HEK293 (cell line): ENCODE results near the gene MYORG.

Experiments used
- IKZF3 ChIP-seq: fragments of 450-650 bp; IDR thresholded peaks from 2 replicates; pipeline ENCODE4 v1.5.0; 2018; ENCODE audit warnings: missing biosample characterization, mild to moderate bottlenecking, missing genetic modification characterization, moderate library complexity
- OVOL3 ChIP-seq: fragments of 450-650 bp; formaldehyde crosslinking; IDR thresholded peaks from 2 replicates; pipeline ENCODE4 v1.5.1; 2016; ENCODE audit warnings: missing biosample characterization, missing genetic modification characterization
- SCRT1 ChIP-seq: fragments of 450-650 bp; formaldehyde crosslinking; IDR thresholded peaks from 2 replicates; pipeline ENCODE4 v1.5.1; 2016; ENCODE audit warnings: missing biosample characterization, missing genetic modification characterization, borderline replicate concordance
- ZFP3 ChIP-seq: fragments of 450-650 bp; formaldehyde crosslinking; IDR thresholded peaks from 2 replicates; pipeline ENCODE4 v1.5.1; 2016; ENCODE audit warnings: low read depth, missing biosample characterization, missing genetic modification characterization
- TF ChIP-seq, protein P1 (sequence below): fragments of 450-650 bp; formaldehyde crosslinking; IDR thresholded peaks from 2 replicates; pipeline ENCODE4 v1.5.1; 2016; ENCODE audit warnings: missing biosample characterization, missing genetic modification characterization
- TF ChIP-seq, protein P2 (sequence below): fragments of 450-650 bp; formaldehyde crosslinking; IDR thresholded peaks from 2 replicates; pipeline ENCODE4 v1.5.1; 2016; ENCODE audit warnings: missing biosample characterization, missing genetic modification characterization

DNA sequence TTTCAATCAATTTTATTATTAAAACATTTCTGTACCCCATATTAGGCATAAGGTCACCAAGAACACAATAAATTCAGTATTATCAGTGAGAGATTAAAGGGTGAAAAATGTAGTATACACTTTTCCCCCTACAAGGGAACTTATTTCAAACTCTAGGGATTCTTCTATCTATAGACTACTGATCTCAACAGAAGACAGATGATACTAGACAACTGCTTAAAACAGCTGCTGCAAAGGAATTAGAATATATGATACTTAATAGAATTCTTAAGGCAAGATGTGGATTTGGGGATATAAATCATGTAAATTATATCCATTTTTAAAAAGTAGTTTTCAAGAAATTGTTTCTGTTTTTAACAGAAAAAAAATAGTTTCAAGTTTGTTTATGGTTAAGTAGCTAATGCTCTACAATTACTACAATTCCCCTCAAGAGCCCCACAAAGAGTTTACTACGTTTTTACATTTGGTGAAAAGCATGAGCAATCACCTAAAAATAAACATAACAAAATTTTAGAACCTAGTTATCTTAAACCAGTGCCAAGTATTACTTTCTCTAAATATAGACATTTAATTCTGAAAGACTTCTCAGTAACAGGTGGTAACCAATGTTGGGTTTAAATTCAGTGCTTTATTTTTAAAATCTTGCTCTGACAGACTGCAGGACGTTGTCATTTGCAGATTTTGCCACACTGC lies 53.7 kb downstream of the MYORG start:
- TF ChIP-seq, protein P1, sequence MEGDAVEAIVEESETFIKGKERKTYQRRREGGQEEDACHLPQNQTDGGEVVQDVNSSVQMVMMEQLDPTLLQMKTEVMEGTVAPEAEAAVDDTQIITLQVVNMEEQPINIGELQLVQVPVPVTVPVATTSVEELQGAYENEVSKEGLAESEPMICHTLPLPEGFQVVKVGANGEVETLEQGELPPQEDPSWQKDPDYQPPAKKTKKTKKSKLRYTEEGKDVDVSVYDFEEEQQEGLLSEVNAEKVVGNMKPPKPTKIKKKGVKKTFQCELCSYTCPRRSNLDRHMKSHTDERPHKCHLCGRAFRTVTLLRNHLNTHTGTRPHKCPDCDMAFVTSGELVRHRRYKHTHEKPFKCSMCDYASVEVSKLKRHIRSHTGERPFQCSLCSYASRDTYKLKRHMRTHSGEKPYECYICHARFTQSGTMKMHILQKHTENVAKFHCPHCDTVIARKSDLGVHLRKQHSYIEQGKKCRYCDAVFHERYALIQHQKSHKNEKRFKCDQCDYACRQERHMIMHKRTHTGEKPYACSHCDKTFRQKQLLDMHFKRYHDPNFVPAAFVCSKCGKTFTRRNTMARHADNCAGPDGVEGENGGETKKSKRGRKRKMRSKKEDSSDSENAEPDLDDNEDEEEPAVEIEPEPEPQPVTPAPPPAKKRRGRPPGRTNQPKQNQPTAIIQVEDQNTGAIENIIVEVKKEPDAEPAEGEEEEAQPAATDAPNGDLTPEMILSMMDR (tag by site-specific recombination) = no peak
- TF ChIP-seq IKZF3 (tag by site-specific recombination) (no peak), SCRT1 (tag by site-specific recombination) (no peak), ZFP3 (no peak), OVOL3 (no peak)
- TF ChIP-seq, protein P2, sequence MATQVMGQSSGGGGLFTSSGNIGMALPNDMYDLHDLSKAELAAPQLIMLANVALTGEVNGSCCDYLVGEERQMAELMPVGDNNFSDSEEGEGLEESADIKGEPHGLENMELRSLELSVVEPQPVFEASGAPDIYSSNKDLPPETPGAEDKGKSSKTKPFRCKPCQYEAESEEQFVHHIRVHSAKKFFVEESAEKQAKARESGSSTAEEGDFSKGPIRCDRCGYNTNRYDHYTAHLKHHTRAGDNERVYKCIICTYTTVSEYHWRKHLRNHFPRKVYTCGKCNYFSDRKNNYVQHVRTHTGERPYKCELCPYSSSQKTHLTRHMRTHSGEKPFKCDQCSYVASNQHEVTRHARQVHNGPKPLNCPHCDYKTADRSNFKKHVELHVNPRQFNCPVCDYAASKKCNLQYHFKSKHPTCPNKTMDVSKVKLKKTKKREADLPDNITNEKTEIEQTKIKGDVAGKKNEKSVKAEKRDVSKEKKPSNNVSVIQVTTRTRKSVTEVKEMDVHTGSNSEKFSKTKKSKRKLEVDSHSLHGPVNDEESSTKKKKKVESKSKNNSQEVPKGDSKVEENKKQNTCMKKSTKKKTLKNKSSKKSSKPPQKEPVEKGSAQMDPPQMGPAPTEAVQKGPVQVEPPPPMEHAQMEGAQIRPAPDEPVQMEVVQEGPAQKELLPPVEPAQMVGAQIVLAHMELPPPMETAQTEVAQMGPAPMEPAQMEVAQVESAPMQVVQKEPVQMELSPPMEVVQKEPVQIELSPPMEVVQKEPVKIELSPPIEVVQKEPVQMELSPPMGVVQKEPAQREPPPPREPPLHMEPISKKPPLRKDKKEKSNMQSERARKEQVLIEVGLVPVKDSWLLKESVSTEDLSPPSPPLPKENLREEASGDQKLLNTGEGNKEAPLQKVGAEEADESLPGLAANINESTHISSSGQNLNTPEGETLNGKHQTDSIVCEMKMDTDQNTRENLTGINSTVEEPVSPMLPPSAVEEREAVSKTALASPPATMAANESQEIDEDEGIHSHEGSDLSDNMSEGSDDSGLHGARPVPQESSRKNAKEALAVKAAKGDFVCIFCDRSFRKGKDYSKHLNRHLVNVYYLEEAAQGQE (tag by site-specific recombination) = no peak
